HG02642 (cell line): ENCODE results near the gene BOLA2.
"Not testable (repeated sequence)": the region's sequence is repeated elsewhere in the genome, so short reads cannot be mapped to it uniquely, and the experiment has no call there.

Experiments
- ATAC-seq: cut with Tn5 transposase; IDR thresholded peaks from one replicate; pipeline ENCODE4 v1.9.1; 2021; ENCODE audit warnings: mild to moderate bottlenecking; ENCODE audit not compliant: unreplicated experiment, poor library complexity

BOLA2 gene

GRCh38 chr16:29454269-29454668 is at the start of gene BOLA2, which contains the start of gene SLX1B:
BOLA2 (minus strand) TSS chr16:29454351; CDS start chr16:29454253, 98 bp downstream.
SLX1B (plus strand) TSS chr16:29454533.
- ATAC-seq = peak; percentile 87

DNA sequence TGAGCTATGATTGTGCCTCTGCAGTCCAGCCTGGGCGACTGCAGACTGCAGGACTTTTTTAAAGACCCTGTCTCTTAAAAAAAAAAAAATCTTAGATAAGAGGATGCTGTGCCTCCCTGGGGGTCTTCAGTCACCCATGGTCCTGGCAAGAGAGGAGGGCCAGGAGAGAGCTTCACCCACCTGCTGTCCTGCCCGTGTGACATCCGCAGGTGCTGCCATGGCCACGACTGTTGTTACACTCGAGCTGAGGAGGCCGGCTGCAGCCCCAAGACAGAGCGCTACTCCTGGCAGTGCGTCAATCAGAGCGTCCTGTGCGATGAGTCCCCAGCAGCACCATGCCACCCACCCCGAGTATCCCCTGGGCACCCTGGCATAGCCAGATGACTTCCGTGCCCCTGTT is 28.1 kb upstream of the BOLA2 start:
- ATAC-seq = not testable (repeated sequence)

DNA sequence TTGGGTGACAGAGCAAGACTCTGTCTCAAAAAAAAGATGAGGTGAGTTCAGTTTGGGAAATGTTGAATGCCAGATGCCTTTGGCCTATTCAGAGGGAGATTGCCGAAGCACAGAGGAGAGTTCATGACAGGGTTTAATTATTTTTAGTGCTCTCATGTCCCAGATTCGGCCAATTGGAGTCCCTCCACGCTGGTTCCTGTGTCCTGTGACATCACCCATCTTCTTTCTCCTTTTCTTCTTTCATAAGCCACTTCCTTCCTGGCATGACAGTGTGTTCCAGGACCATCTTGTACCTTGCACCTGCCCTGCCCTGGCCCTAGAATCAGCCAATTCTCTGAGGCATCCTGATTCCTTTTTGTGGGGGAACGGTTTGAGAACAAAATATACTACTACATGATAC is 17.9 kb upstream of the BOLA2 start:
- ATAC-seq = not testable (repeated sequence)

DNA sequence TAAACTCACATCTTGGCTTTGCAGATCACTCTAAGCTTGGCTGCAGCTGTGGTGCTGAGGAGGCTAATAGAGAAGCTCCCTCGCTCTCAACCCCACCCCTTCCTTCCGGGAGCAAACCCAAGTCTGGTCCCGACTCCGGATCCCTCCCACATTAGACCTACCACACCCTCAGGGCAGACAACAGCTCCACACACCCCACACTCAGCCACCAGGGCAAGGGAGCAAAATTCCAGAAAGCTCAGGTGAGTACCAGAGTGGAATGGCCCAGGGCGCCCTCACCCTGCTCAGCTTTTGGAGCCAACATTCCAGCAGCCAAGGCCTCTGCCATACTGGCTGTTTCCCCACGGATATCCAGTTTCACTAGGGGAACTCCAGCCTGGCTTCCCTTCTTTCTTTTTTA is 15.5 kb upstream of the BOLA2 start:
- not testable (repeated sequence) for ATAC-seq

DNA sequence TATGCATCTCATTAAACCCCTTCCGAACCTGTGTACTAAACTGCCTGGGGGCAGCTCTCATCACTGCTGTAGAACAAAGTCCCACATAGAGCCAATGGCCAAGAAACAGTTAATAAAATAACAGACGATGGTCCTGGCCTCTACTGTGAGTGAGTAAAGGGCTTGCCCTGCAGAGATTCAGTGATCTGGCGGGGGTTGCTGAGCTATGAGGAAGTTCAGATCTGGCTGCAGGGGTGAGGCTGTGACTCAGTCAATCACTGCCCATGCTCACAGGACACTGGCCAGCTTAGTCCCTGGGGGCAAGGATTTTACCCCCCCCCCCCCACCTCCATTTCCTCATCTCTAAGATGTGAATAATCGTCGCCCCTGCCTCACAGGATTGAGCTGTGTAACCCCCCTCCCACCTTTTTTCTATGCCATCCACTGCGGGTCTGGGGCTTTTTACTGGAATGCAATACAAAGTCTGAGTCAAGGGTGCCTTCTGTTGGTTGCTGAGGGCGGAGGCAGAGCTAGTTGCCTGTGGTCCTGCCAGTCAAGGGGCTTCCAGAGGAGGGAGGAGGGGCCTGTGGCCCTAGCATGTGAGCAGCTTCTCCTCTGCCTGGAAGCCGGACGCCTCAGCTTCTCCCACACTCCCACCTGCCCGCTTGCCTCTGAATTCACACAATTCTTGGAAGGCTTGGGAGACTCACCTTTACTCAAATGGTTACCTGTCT is 13.7 kb upstream of the BOLA2 start:
- not testable (repeated sequence) for ATAC-seq

- ATAC-seq = not testable (repeated sequence)
These were observed 12.8 kb upstream of the BOLA2 start for GRCh38 chr16:29466904-29467303.

GRCh38 chr16:29465985-29466824 is 12.1 kb upstream of the BOLA2 start:
- ATAC-seq = not testable (repeated sequence)

DNA sequence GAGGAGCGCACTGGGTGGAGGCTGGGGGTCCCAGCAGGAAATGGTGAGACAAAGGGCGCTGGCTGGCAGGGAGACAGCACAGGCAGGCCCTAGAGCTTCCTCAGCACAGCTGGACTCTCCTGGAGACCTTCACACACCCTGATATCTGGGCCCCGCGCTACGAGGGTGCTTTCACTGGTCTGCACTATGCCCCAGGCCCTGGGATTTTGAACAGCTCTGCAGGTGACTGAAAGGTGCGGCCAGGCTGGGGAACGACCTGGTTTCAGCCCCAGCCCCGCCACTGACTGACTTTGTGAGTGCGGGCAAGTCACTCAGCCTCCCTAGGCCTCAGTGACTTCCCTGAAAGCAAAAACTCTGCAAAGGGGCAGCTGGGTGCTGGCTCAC is 6.5 kb upstream of the BOLA2 start:
- not testable (repeated sequence) for ATAC-seq

GRCh38 chr16:29459706-29460646 is 5.8 kb upstream of the BOLA2 start, which contains the start of gene SULT1A4:
SULT1A4 (plus strand) TSS chr16:29459913; CDS start chr16:29461386, 1,473 bp downstream.
- ATAC-seq = not testable (repeated sequence)

DNA sequence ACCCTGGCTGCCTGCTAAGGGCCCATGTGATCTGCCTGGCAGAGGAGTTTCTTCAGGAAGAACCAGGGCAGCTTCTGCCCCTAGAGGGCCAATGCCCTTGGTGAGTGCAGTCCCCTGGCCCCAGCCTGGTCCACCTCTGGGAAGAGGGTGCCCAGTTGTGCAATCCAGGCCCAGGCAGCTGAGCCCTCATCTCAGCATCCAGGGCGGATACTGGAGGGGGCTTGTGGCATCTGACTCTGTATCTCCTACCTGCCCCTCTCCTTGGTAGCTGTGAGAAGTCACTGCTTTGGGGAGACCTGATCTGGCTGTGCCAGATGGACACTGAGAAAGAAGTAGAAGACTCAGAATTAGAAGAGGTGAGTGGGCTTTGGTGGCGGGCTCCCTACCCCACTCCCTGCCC is 3.5 kb upstream of the BOLA2 start:
- not testable (repeated sequence) for ATAC-seq

- peak; percentile 66 for ATAC-seq
These were observed 677 bp upstream of the BOLA2 start for GRCh38 chr16:29454828-29455227.

DNA sequence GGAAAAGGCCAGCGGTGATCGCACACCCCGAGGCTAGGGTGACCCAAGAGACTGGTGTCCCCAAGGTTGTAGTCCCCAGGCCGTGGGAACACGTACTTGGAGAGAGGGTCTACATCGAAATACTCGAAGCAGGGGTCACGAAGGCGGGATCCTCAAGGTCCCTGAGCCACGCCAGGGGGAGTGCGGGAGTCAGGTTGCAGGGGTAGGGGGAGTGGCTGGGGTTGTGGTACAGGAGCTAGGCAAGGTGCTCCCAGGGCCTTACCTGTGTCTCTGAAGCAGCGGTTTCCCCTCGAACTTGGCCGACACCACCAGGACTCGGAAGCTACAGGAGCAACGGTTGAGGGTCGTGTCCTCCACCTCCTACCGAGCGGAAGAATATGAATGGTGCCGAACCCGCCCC is 397 bp downstream of the BOLA2 start:
- peak; percentile 10 for ATAC-seq

DNA sequence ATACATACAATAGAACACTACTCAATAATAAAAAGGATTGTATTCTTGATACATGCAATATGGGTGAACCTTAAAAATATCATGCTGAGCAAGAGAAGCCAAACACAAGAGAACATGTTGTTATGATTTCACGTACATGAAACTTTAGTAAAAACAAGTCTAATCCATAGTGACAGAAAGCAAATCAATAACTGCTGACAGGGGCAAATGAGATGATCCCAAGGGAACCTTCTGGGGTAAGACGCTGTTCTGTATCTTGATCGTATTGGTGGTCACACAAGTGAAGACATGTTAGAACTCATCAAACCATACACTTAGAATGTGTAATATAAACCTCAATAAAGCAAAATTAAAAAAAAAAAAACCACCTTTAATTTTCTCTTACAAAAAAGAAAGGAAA is 28.8 kb downstream of the BOLA2 start:
- ATAC-seq = not testable (repeated sequence)

GRCh38 chr16:29423587-29423986 is 30.6 kb downstream of the BOLA2 start:
- ATAC-seq = not testable (repeated sequence)

- ATAC-seq = not testable (repeated sequence)
These were observed 48.9 kb downstream of the BOLA2 start for GRCh38 chr16:29405249-29405648.
